Astrocyte of the hippocampus (primary cell): ENCODE data around the gene WFDC1.

Experiments used
- DNase-seq: peaks from one replicate; pipeline ENCODE4 v3.0.0; 2011; ENCODE audit warnings: low read depth, low spot score

The WFDC1 gene

DNA sequence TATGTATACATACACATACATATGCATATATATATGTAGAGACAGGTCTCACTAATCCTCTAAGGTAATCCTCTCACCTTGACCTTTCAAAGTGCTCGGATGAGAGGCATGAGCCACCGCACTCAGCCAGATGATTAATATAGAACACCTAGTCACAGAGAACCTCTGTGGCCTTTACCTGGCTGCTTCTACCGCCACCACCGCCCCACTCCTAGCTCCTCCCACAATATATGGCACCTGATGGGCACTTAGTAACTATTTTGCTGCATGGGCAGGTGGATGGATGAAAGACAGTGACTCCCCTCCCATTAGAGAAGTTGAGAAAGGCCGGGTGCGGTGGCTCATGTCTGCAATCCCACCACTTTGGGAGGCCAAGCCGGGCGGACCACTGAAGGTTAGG, 57.0 kb downstream of the WFDC1 start:
- no peak for DNase-seq

DNA sequence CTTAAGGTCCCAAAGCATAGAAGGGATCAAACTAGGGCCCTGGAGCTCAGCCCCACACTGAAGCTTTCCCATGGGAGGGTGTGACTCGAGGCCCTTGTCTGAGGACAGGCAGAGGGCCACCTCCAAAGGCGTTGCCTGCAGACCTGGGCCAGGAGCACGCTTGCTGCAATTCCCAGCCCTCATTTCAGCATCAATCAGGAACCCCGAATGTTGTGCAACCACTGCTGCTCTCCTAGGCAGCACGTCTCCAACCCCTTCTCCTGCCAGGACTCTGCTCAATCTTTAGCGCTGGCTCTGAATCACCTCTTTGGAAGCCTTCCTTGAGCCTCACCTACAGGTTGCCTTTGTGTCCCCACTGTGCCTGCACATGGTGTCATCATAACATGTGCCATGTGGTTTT, 59.6 kb downstream of the WFDC1 start:
- DNase-seq: no peak

DNA sequence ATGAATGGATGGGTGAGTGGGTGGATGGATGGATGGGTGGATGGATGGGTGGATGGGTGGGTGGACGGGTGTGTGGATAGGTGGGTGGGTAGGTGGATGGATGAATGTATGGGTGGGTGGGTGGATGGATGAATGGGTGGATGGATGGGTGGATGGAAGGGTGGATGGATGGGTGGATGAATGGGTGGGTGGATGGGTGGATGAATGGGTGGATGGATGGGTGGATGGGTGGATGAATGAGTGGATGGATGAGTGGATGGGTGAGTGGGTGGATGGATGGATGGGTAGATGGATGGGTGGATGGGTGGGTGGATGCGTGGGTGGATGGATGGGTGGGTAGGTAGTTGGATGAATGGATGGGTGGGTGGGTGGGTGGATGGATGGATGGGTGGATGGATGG, 60.5 kb downstream of the WFDC1 start:
- no peak for DNase-seq

DNA sequence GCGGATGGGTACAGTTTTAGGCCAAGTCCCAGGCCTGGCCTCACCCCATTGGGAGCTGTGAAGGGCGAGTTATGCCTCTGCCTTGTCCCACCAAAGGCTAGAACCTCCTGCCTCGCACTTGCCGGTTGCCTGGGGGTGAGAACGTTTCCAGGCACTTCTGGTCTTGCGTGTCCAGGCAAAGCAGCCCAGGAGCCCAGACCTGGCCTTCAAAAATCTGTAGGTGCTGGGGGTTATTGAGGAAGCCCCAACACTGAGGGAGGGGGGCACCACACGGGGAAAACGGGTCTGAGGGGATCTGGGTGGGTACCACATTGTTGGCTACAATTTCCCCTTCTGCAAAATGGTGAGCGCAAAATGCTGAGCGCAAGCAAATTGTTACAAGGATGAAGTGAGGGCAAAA, 61.5 kb downstream of the WFDC1 start:
- no peak for DNase-seq

DNA sequence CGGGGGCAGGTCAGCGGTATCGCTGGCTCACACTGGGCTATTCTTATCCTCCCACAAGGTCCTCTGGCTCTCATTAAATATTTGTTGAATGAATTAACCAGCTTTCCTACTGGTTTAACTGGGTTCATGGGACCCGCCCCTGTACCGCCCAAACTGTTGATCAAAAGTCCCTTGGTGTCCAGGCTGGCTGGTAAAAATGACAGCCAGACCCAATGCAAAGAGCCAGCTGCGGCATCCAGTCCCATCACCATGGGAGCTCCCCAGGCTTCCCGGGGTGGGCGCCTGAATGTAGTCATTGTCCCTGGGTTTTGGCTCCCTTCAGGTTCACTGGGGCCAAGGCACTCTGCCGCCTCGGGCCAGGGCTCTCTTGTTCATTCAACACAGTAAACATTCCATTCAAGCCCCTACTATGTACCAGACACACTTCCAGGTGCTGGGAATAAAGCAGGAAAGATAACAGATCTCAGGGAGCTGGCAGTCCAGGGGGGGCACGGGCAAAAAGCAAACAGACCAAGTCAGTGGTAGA, 62.0 kb downstream of the WFDC1 start:
- peak; percentile 4 for DNase-seq

DNA sequence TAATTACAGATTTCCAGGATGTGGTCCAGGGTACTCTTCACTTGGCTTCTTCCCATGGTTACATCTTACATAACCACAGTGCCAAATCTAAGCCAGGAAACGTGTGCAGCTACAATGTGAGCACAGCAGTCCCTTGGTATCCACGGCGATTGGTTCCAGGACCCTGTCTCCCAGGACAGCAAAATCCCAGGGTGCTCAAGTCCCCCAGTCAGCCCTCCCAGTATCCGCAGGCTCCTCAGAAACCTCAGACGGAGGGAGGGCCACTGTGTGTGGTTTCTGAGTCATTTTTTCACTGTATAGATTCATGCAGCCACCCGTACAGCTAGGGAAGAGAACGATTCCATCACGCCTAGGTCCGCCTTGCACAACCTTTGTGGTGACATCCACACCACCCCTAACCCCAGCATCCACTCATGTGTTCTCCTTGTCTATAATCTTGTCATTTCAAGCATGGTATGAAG, 62.5 kb downstream of the WFDC1 start:
- peak; percentile 53 for DNase-seq

DNA sequence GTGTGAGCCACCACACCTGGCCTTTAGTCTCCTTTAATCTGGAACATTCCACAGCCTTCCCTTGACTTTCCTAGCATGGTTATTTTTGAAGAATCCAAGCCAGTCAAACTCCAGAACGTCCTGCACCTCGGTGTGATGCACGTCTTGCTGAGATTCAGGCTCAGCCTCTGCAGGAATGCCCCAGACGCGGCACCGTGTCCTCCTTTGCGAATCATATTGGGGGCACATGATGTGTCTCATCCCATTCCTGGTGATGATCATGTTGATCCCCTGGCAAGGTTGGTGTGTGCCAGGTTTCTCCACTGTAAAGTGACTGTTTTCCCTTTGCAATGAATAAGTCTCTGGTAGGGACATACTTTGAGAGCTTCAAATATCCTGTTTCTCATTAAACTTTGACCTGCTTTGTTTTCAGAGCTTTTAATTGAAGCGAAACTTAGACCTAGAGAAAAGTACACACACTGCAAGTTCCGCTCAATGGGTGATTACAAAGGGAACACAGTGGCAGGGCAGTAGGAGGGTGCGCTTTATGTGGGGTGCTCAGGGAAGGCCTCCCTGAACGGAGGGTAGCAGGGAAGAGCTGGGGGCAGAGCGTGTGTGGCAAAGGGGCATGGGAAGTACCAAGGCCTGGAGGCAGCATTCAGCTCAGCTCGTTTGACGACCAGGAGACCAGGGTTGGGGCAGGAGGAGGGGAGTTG, 64.1 kb downstream of the WFDC1 start:
- no peak for DNase-seq

DNA sequence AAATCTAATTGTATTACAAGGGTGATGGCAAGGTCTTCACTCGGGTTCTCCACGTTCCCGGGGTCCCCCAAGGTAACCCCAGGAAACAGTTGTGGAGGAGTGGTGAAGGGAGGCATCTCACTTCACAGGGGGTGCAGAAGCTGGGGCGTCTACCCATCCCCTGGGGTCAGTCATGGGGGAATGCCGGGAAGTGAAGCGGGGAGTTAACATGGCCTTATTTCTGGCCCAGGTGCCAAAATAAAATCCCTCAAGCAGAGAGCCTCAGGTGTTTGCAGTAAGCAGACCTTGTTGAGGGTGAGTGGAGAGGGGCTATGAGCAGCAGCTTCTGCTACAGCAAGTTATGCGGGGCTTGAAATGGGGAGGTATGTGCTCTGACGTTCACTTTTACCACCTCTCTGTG, 64.6 kb downstream of the WFDC1 start:
- DNase-seq: no peak

DNA sequence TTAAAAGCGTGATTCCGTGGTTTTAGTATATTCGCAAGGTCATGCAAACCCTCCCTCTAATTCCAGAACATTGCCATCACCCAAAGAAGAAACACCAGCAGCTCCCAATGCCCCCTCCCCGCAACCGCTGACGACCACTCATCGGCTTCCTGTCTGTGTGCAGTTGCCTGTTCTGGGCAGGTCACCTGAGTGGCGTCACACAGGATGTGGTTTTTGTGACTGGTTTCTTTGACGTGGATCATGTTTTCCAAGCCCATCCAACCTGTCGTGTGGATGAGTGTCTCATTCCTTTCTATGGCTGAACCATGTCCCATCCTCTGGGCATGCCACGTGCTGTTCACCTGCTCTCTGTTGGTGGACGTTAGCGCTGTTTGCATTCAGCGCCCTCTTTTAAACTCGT, 65.5 kb downstream of the WFDC1 start:
- DNase-seq: peak; percentile 7

DNA sequence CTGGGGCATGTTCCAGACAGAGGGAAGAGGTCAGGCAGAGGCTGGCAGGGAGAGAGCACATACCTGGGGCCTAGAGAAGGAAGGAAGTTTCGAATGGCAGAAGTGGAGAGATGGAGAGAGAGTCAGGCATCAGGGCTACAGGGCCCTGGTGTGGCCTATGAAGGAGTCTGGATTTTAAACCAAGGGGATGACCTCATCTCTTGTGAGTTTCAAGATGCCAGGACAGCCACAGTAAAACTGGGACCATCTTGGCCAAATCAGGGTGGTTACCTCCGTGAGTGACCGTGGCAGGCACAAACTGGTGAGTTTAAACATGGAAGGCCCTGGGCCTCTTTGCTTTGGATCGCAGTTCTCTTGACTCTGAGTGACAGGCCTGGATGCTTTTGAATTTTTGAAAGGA, 66.1 kb downstream of the WFDC1 start:
- no peak for DNase-seq

DNA sequence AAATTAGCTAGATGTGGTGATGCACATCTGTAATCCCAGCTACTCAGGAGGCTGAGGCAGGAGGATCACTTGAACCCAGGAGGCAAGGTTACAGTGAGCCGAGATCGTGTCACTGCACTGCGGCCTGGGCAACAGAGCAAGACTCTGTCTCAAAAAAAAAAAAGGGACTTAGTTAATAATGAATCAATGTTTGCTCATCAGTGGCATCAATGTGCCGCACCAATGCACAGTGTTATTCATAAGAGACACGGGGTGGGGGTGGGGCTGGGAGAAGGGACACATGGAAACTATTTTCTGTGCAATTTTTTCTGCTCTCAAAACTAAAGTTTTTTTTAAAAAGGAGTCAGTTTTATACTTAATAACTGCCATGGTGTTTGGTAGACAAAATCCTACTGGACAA, 66.9 kb downstream of the WFDC1 start:
- no peak for DNase-seq

DNA sequence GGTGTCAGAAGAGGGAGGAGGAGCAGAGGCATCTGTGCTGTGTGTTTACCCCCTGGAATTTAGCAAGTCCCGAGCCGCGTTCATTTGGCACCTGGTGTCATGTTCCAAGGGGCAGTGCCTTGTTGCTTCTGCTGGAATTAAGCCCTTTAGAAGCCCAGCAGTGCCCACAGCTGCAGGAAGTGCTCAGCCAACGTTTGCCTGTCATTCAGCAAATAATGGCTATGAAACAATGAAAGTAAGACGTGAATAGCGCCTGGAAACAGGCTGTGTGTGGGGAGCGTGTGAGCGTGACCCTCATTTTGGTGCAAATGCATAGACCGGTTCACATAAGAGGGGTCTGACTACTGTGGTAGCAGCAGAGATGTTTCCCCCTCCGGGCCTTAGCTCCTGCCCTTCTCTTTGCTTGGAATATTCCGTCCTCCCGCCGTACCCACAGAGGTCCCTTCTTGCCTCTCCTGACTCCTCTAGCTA, 67.8 kb downstream of the WFDC1 start:
- DNase-seq: no peak

DNA sequence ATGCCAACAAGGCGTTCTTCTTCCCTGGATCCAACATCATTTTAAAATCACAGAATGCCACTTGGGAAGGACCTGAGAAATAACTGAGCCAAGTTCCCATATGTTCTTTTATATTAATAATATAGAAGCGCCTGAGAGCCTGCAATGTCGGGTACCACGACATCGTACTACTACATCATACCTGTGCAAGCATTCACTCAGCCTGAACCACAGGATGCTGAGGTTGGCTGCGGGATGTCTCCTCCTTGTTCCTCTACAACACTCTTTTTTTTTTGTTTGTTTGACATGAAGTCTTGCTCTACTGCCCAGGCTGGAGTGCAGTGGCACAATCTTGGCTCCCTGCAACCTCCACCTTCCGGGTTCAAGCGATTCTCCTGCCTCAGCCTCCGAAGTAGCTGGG, 71.5 kb downstream of the WFDC1 start:
- no peak for DNase-seq

DNA sequence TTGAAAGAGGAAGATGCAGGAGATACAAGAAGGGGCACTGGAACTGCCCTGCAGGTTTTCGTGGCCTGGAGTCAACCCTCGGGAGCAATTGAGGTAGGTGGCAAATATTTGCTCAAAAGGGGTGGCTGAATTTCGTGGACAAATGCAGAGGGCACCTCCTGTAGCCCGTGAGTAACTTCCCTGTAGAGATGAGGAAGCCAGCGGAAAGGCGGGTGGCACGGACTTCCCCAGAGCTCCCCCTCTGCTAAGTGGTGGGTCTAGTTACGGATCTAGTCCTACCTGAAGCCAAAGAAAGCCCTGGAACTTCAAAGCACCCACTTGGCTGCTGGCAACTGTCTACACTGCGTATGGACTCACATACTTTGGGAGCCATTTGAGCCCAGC, 72.6 kb downstream of the WFDC1 start:
- no peak for DNase-seq

DNA sequence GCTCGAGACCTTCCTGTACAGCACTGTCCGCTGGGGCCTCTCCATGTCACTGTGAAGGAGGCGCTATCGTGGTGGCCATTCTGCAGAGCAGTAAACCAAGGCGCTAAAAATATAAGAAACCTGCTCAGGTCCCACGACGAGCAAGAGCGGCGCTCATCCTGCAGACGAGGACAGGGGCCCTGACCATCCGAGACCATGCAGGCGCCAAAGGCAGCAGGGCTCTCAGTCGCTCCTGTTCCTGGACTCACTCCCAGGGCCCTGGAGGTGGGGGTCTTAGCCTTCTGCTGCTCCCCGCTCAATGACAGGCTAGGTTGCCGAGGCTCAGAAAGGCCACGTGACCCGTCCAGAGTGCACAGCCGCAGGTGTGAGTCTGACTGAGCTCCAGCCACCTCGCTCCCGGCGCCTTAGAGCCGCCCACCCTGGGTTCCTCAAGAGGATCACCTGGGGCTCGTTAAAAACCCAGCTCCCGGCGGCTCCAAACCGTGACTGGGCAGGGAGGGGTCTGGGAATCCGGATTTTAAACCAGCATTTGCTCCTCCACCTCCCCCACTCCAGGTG, 73.2 kb downstream of the WFDC1 start:
- DNase-seq: no peak

DNA sequence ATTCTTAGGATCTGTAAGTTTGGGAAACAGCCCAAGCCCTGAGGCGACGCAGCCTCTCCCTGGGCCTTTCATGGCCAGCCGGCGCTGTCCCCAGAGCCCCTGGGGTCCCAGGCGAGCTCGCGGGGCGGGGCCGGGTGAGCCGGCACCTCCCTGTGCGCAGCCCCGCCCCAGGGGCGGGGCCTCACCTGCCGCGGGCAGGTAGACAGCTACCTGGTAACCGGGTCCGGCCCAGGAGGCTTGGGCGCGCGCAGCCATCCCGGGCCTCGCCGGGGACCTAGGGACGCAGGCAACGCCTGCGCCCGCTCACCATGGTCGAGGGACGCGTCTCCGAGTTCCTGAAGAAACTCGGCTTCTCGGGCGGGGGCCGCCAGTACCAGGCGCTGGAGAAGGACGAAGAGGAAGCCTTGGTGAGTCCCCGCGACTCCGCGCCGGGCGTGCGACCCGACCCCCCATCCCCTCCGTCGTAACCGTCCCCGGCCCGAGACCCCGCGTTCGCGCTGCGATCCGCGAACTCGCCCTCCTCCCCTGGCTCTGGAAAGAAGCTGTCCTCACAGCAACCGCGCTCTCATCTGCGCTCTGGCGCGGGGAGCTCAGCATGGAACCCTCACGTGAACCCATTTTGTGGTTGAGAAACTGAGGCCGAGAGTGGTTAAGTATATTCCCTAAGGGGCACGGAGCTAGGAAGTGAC, 73.8 kb downstream of the WFDC1 start, which contains the start of gene ATP2C2:
TSS of gene ATP2C2 (plus strand) at position 231 of the 689 bp plus-strand sequence. CDS start at position 309, 78 bp downstream.
- peak; percentile 8 for DNase-seq

DNA sequence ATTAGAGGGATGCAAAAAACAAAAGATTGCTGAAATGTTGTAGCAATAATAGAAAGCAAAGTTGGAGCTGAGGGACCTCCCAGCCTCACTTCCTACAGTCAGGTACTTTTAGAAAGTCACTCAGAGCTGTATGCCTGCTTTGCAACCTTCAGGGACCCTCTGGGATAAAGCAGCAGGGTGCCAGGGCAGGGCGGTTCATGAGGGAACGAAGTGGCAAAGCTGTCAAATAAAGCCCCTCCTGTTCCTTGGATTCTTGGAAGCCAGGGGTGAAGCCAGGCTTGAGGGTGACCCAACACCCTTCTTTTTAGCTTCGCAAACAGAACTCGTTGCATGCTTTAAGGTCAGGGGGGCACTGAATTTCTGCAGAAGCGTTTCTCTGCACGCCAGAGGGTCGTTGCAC, 74.4 kb downstream of the WFDC1 start:
- DNase-seq: no peak

DNA sequence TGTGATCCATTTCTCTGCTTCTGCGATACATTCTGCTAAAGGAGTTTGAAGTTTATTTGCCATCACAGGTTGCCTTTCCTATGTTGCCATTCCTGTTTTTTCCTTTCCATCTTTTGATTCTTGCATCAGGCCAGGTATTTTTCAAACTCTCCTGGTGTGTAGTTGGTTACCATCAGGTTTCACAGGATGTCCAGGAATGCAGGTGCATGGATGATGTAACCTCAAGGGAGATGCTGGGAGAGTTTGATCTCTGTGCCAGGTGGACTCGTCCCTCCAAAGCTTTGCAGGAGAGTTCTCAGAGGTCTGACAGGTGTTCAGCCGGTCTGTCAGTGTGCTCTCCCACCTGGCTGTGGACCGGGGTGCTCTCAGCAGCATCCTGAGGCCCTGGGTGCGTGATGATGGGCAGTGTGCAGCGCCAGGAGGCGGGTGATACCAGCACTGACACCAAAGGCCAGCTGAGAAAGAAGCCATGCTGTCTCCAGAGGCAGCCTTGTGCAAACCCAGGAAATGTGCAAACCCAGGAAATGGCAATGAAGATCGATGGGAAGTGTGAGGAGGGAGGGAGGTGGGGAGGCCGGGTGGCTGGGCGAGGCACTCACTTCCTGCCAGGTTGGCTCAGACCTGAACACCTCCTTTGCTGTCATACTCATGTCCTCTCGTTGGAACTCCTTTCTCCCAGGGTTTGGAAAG, 75.4 kb downstream of the WFDC1 start:
- no peak for DNase-seq

DNA sequence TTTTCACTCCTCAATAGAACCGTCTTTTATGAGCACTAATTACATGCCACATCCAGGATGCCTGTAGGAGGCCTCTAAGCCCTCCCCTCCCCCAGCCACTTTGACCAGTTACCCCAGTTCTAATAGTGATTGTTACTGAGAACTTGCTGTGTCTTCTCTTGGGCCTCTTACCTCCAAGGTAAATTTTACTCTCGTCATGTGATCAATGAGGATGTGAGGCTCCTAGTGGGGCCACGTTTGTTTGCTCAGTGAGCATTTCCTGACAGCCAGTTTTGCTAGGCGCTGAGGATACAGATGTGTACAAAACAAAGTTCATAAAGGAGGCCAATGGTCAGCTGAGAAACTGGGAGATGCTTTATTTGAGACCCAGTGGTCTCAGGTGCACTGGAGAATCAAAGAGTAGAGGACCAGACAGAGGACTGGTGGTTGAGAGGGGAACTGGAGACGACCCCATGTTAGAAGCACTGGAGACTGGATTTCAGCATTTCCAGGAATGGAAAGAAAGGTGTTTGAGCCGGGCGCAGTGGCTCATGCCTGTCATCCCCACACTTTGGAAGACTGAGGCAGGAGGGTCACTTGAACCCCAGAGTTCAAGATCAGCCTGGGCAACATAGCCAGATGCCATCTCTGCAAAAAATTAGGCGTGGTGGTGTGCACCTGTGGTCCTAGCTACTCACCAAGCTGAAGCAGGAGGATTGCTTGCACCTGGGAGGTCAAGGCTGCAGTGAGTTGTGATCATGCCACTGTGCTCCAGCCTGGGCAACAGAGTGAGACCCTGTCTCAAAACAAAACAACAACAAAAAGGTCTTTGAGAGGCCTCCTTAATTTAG, 76.3 kb downstream of the WFDC1 start:
- DNase-seq: no peak

DNA sequence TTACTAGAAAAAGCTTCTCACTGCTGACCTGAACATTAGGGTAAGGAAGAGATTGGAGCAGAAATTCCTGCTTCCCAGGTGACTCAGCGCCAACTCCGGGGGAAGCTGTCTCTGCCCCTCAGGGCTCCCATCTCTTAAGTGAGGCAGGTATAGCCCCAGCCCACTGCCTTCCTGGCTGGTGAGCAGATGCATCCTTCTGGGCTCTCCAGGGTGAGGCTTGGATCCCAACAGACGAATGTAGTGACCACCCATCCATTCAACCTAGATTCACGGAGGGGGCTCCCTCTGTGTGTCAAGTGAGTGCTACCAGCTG, 76.8 kb downstream of the WFDC1 start:
- no peak for DNase-seq

DNA sequence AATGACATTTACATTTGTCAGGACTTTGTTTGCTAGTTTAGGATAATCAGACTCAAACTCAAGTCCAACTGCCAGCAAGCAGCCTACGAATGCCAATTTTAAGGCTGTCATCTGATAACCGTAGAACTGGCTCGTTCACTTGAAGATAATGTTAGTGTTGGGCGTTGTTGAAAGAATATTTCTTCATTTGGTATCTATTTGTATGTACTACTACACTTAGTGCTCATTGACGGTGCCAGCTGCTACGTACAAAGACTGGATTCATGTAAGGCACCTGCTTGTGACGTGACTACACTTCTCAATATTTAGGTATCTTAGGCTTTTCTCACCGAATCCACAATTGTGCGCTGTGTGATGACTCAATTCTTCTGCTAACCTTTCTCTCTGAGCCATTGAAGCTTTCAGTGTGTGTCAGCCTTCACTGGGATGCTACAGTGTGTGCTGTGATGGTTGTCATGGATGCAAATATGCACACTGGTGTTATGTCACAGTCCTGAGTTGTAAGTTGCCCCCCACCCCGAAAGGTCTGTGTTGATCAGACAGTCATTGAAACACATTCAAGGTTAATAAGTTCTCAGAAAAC, 79.3 kb downstream of the WFDC1 start:
- no peak for DNase-seq
